ENCODE results near the gene ARID5A. TPM values are rescaled to one million over a fixed set of nuclear protein-coding genes. Genes with fewer than 3 reads are reported as not detected.

Gene ARID5A
- total and polyA plus RNA-seq, 2 of the 13 experiments (the other 11 are each of a cell fraction or from before 2014, with no cell fraction given) = 6.0 to 9.5 TPM

GRCh38 chr2:96505231-96505889 lies 31.2 kb upstream of the ARID5A start, which contains the start of gene NEURL3 (continued):
- TF ChIP-seq RFX5 (IDR thresholded peaks at IDR 0.05; ENCODE audit: low read depth, low read length) = peak; percentile 97
- 0 out of 2 replicates have a peak, but pooled peaks have one; percentile 58 for TF ChIP-seq ZNF850 (CRISPR knock-in tag; conservative IDR thresholded peaks at IDR 0.05)
- TF ChIP-seq TERF1 (CRISPR knock-in tag; IDR thresholded peaks at IDR 0.05) = no peak
- peak; percentile 80; the same call in 1 of the 2 replicates for TF ChIP-seq RFXAP (CRISPR knock-in tag; IDR thresholded peaks at IDR 0.05; ENCODE audit: borderline replicate concordance)
- 0 out of 2 replicates have a peak, but pooled peaks have one; percentile 26 for TF ChIP-seq HNF4A (CRISPR knock-in tag; IDR thresholded peaks at IDR 0.05)
- TF ChIP-seq ZNF605 (CRISPR knock-in tag; IDR thresholded peaks at IDR 0.05) = peak; percentile 88
- TF ChIP-seq RELA (CRISPR knock-in tag; IDR thresholded peaks at IDR 0.05) = 0 out of 2 replicates have a peak, but pooled peaks have one; percentile 47
- TF ChIP-seq ZNF784 (CRISPR knock-in tag; IDR thresholded peaks at IDR 0.05; ENCODE audit: borderline replicate concordance) = peak; percentile 45; the same call in 1 of the 2 replicates
- no peak for TF ChIP-seq ZNF224 (CRISPR knock-in tag; IDR thresholded peaks at IDR 0.05)
- no peak for TF ChIP-seq ISL2 (CRISPR knock-in tag; IDR thresholded peaks at IDR 0.05)
- TF ChIP-seq MIXL1 (CRISPR knock-in tag; IDR thresholded peaks at IDR 0.05) = 0 out of 2 replicates have a peak, but pooled peaks have one; percentile 41
- no peak for TF ChIP-seq DR1 (CRISPR knock-in tag; IDR thresholded peaks at IDR 0.05)
- TF ChIP-seq KDM1A (CRISPR knock-in tag; IDR thresholded peaks at IDR 0.05) = no peak
- peak; percentile 27; the same call in 1 of the 2 replicates for TF ChIP-seq GABPB1 (CRISPR knock-in tag; IDR thresholded peaks at IDR 0.05)
- no peak for TF ChIP-seq ATF1 (CRISPR knock-in tag; IDR thresholded peaks at IDR 0.05)
- 0 out of 2 replicates have a peak, but pooled peaks have one; percentile 10 for TF ChIP-seq UBTF (CRISPR knock-in tag; IDR thresholded peaks at IDR 0.05)
- no peak for TF ChIP-seq FOXO4 (CRISPR knock-in tag; conservative IDR thresholded peaks at IDR 0.05)
- TF ChIP-seq CREB3 (CRISPR knock-in tag; IDR thresholded peaks at IDR 0.05) = no peak
- TF ChIP-seq ZC3H4 (CRISPR knock-in tag; IDR thresholded peaks at IDR 0.05; ENCODE audit: borderline replicate concordance) = peak; percentile 38; the same call in 1 of the 2 replicates
- TF ChIP-seq ZNF703 (CRISPR knock-in tag; IDR thresholded peaks at IDR 0.05; ENCODE audit: borderline replicate concordance) = peak; percentile 83; the same call in 1 of the 2 replicates
